ENCODE results near the gene SYNE1.
"Not testable (repeated sequence)": the region's sequence is repeated elsewhere in the genome, so short reads cannot be mapped to it uniquely, and the experiment has no call there.

Gene SYNE1

GRCh38 chr6:152328200-152328599 lies 309.0 kb downstream of the SYNE1 start:
- not testable (repeated sequence) for H4K8ac ChIP-seq (ENCODE audit: low read depth, low read length); H3K79me1 ChIP-seq (ENCODE audit: low read length); DNase-seq; H3K9me3 ChIP-seq (ENCODE audit: insufficient read depth, low read depth, low read length); H3K27ac ChIP-seq (ENCODE audit: low read depth, low read length); H3K27me3 ChIP-seq (ENCODE audit: insufficient read depth, low read length); H3K4me1 ChIP-seq (ENCODE audit: control insufficient read depth in 1 of 2, insufficient read depth in 2 of 2, low read length in 2 of 2); H3K4me2 ChIP-seq (ENCODE audit: low read length); H2BK120ac ChIP-seq (ENCODE audit: insufficient read depth, low read length, poor library complexity); H3K23ac ChIP-seq (ENCODE audit: low read length); H2BK5ac ChIP-seq (ENCODE audit: low read depth, low read length, poor library complexity); H4K12ac ChIP-seq (ENCODE audit: low read depth, low read length); H2AFZ ChIP-seq (ENCODE audit: insufficient read depth, low read length, poor library complexity); H3K9ac ChIP-seq (ENCODE audit: low read length); H3K14ac ChIP-seq (ENCODE audit: low read length); H2AK5ac ChIP-seq (ENCODE audit: low read length); H3K18ac ChIP-seq (ENCODE audit: low read length); H3K79me2 ChIP-seq (ENCODE audit: control insufficient read depth, insufficient read depth, low read length, poor library complexity); H3K4ac ChIP-seq (ENCODE audit: low read depth, low read length); H2BK12ac ChIP-seq (ENCODE audit: low read length); H3K4me3 ChIP-seq (ENCODE audit: low read depth, low read length); H4K91ac ChIP-seq (ENCODE audit: low read depth, low read length)
- no CpG with 5 or more reads among the region's 3 CpGs for WGBS (ENCODE audit: extremely low coverage, insufficient coverage, insufficient read length)
- H3K36me3 ChIP-seq (ENCODE audit: control insufficient read depth in 1 of 2, insufficient read depth in 2 of 2, low read length in 2 of 2), result peaks cover 6 to 12% of the 10 kb centered on the region in 2 experiments

GRCh38 chr6:152323376-152323775 lies 313.8 kb downstream of the SYNE1 start:
- H3K27me3 ChIP-seq (ENCODE audit: insufficient read depth, low read length), result no peaks in the 10 kb centered on the region
- peaks cover 2 to 3% of the 10 kb centered on the region in 2 experiments for H3K36me3 ChIP-seq (ENCODE audit: control insufficient read depth in 1 of 2, insufficient read depth in 2 of 2, low read length in 2 of 2)
- no peak overlapping the region for H2AK5ac ChIP-seq (ENCODE audit: low read length)
- H3K23ac ChIP-seq (ENCODE audit: low read length), result no peak overlapping the region
- no peak overlapping the region for H3K4ac ChIP-seq (ENCODE audit: low read depth, low read length)
- H2BK5ac ChIP-seq (ENCODE audit: low read depth, low read length, poor library complexity), result no peak overlapping the region
- H3K79me1 ChIP-seq (ENCODE audit: low read length), result no peaks in the 10 kb centered on the region
- H2AFZ ChIP-seq (ENCODE audit: insufficient read depth, low read length, poor library complexity), result no peak overlapping the region
- WGBS (ENCODE audit: extremely low coverage, insufficient coverage, insufficient read length), result no CpG with 5 or more reads among the region's 13 CpGs
- H3K18ac ChIP-seq (ENCODE audit: low read length), result no peak overlapping the region
- H4K12ac ChIP-seq (ENCODE audit: low read depth, low read length), result no peak overlapping the region
- H4K8ac ChIP-seq (ENCODE audit: low read depth, low read length), result no peak overlapping the region
- no peak overlapping the region for H3K27ac ChIP-seq (ENCODE audit: low read depth, low read length)
- H3K9me3 ChIP-seq (ENCODE audit: insufficient read depth, low read depth, low read length), result peaks cover 2% of the 10 kb centered on the region
- H3K4me1 ChIP-seq (ENCODE audit: control insufficient read depth in 1 of 2, insufficient read depth in 2 of 2, low read length in 2 of 2), result no peaks in the 10 kb centered on the region
- H3K9ac ChIP-seq (ENCODE audit: low read length), result no peak overlapping the region
- H3K4me3 ChIP-seq (ENCODE audit: low read depth, low read length), result no peak overlapping the region
- H3K79me2 ChIP-seq (ENCODE audit: control insufficient read depth, insufficient read depth, low read length, poor library complexity), result no peaks in the 10 kb centered on the region
- no peak overlapping the region for H3K4me2 ChIP-seq (ENCODE audit: low read length)
- no peak overlapping the region for H4K91ac ChIP-seq (ENCODE audit: low read depth, low read length)
- H3K14ac ChIP-seq (ENCODE audit: low read length), result no peak overlapping the region
- H2BK120ac ChIP-seq (ENCODE audit: insufficient read depth, low read length, poor library complexity), result no peak overlapping the region
- H2BK12ac ChIP-seq (ENCODE audit: low read length), result no peak overlapping the region
- DNase-seq, result no peak

DNA sequence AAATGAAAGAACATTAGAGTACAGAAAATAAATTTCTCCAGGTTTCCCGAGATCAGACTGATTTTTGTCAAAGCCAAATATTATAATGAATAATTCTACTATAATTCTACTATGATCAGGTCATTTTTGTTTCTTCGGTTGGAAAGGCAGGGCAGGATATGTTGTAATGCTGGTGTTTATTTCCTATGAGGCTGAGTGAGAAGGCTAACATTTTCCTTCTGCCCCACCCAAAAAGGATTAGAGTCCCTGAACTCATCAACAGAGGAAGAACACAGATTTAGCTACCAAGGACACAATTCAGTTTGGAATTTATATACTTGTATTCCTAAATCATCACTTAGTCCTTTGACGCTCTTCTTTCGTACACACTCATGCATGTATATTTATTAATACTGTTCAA lies 318.9 kb downstream of the SYNE1 start:
- no peak overlapping the region for H3K14ac ChIP-seq (ENCODE audit: low read length)
- no peak overlapping the region for H2BK12ac ChIP-seq (ENCODE audit: low read length)
- H3K9me3 ChIP-seq (ENCODE audit: insufficient read depth, low read depth, low read length), result peaks cover 1% of the 10 kb centered on the region
- no peaks in the 10 kb centered on the region for H3K79me2 ChIP-seq (ENCODE audit: control insufficient read depth, insufficient read depth, low read length, poor library complexity)
- peaks cover 2 to 3% of the 10 kb centered on the region in 2 experiments for H3K4me1 ChIP-seq (ENCODE audit: control insufficient read depth in 1 of 2, insufficient read depth in 2 of 2, low read length in 2 of 2)
- no peak overlapping the region for H3K23ac ChIP-seq (ENCODE audit: low read length)
- peaks cover 7% of the 10 kb centered on the region for H3K79me1 ChIP-seq (ENCODE audit: low read length)
- no peaks in the 10 kb centered on the region for H3K27me3 ChIP-seq (ENCODE audit: insufficient read depth, low read length)
- H3K36me3 ChIP-seq (ENCODE audit: control insufficient read depth in 1 of 2, insufficient read depth in 2 of 2, low read length in 2 of 2), result peaks cover 0 to 1% of the 10 kb centered on the region in 2 experiments
- H2AK5ac ChIP-seq (ENCODE audit: low read length), result no peak overlapping the region
- H2AFZ ChIP-seq (ENCODE audit: insufficient read depth, low read length, poor library complexity), result no peak overlapping the region
- WGBS (ENCODE audit: extremely low coverage, insufficient coverage, insufficient read length), result no CpG with 5 or more reads among the region's 4 CpGs
- no peak overlapping the region for H2BK120ac ChIP-seq (ENCODE audit: insufficient read depth, low read length, poor library complexity)
- no peak overlapping the region for H3K27ac ChIP-seq (ENCODE audit: low read depth, low read length)
- no peak overlapping the region for H3K9ac ChIP-seq (ENCODE audit: low read length)
- H4K12ac ChIP-seq (ENCODE audit: low read depth, low read length), result no peak overlapping the region
- H3K4me2 ChIP-seq (ENCODE audit: low read length), result no peak overlapping the region
- no peak overlapping the region for H3K4me3 ChIP-seq (ENCODE audit: low read depth, low read length)
- no peak overlapping the region for H2BK5ac ChIP-seq (ENCODE audit: low read depth, low read length, poor library complexity)
- no peak overlapping the region for H3K18ac ChIP-seq (ENCODE audit: low read length)
- no peak overlapping the region for H4K8ac ChIP-seq (ENCODE audit: low read depth, low read length)
- H4K91ac ChIP-seq (ENCODE audit: low read depth, low read length), result no peak overlapping the region
- no peak for DNase-seq
- H3K4ac ChIP-seq (ENCODE audit: low read depth, low read length), result no peak overlapping the region

DNA sequence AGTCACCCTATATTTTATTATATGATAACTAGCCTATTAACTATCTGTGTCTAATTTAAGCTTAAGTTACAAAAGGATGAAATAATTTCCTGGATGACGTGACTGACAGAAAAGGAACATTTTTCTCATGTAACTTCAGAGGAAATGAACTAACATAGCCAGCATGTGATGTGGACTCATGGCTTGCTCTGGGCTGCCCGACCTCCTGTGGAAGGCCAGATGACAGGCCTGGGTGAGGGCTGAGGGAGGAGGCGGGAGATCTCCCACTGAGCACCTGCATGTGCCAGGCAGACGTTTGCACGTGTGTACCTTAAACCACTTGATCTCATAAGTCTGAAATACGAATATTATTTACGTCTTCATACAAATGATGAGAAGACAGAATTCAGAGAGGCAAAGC lies 321.1 kb downstream of the SYNE1 start:
- Histone ChIP-seq H3K9ac (ENCODE audit: low read length) (no peak overlapping the region), H2BK12ac (ENCODE audit: low read length) (no peak overlapping the region), H3K36me3 (ENCODE audit: control insufficient read depth in 1 of 2, insufficient read depth in 2 of 2, low read length in 2 of 2) (peaks cover 0 to 1% of the 10 kb centered on the region in 2 experiments), H2BK120ac (ENCODE audit: insufficient read depth, low read length, poor library complexity) (no peak overlapping the region), H4K91ac (ENCODE audit: low read depth, low read length) (no peak overlapping the region), H3K4me3 (ENCODE audit: low read depth, low read length) (no peak overlapping the region), H3K23ac (ENCODE audit: low read length) (no peak overlapping the region), H3K79me1 (ENCODE audit: low read length) (peaks cover 7% of the 10 kb centered on the region), H3K18ac (ENCODE audit: low read length) (no peak overlapping the region), H4K12ac (ENCODE audit: low read depth, low read length) (no peak overlapping the region), H3K79me2 (ENCODE audit: control insufficient read depth, insufficient read depth, low read length, poor library complexity) (no peaks in the 10 kb centered on the region), H3K14ac (ENCODE audit: low read length) (no peak overlapping the region), H3K9me3 (ENCODE audit: insufficient read depth, low read depth, low read length) (peaks cover 1% of the 10 kb centered on the region), H3K4me2 (ENCODE audit: low read length) (no peak overlapping the region), H4K8ac (ENCODE audit: low read depth, low read length) (no peak overlapping the region), H3K27ac (ENCODE audit: low read depth, low read length) (no peak overlapping the region), H3K4me1 (ENCODE audit: control insufficient read depth in 1 of 2, insufficient read depth in 2 of 2, low read length in 2 of 2) (peaks cover 2 to 3% of the 10 kb centered on the region in 2 experiments), H3K27me3 (ENCODE audit: insufficient read depth, low read length) (no peaks in the 10 kb centered on the region), H2AFZ (ENCODE audit: insufficient read depth, low read length, poor library complexity) (no peak overlapping the region), H2AK5ac (ENCODE audit: low read length) (no peak overlapping the region), H3K4ac (ENCODE audit: low read depth, low read length) (no peak overlapping the region), H2BK5ac (ENCODE audit: low read depth, low read length, poor library complexity) (no peak overlapping the region)
- WGBS (ENCODE audit: extremely low coverage, insufficient coverage, insufficient read length), result no CpG with 5 or more reads among the region's 7 CpGs
- peak; percentile 70 to 84 for DNase-seq

All from trophoblast cell (in vitro differentiated cells and primary cell).